Thyroid gland (tissue), 4 donors: Measurements from ENCODE around the gene SPOCK1. TPM values are rescaled to one million over a fixed set of nuclear protein-coding genes. Genes with fewer than 3 reads are reported as not detected.

Source experiments
- DNase-seq, 2 donors: peaks; one replicate each; pipeline ENCODE4 v3.0.0-alpha.2; 2019
- H3K27ac ChIP-seq, 3 donors: fragments of 200-600 bp; sonication (generic); 1 replicate in 2 of 3; 2 replicates in 1 of 3; pipeline ENCODE4 v1.5.1; 2016 to 2019; ENCODE audit warnings: mild to moderate bottlenecking in 1 of 3, moderate library complexity in 1 of 3
- H3K27me3 ChIP-seq: fragments of 200-600 bp; sonication (generic); one replicate; pipeline ENCODE4 v1.5.1; 2019
- H3K36me3 ChIP-seq, 2 donors: fragments of 200-600 bp; sonication (generic); one replicate each; pipeline ENCODE4 v1.5.1; 2016 to 2019
- H3K4me1 ChIP-seq, 2 donors: fragments of 200-600 bp; sonication (generic); one replicate each; pipeline ENCODE4 v1.5.1; 2017 to 2019
- H3K4me3 ChIP-seq, 3 donors: fragments of 200-600 bp; sonication (generic); replicated peaks in 1 of 3; 1 replicate in 2 of 3; 2 replicates in 1 of 3; pipeline ENCODE4 v1.5.1; 2016; ENCODE audit warnings: mild to moderate bottlenecking in 1 of 3
- H3K9me3 ChIP-seq: fragments of 200-600 bp; sonication (generic); one replicate; pipeline ENCODE4 v1.5.1; 2017
- CTCF ChIP-seq, 6 experiments: fragments of 200-600 bp in 3 of 6; fragments of 450-650 bp in 3 of 6; sonication (generic) in 3 of 6; IDR thresholded peaks; one replicate each; pipeline ENCODE4 v1.5.1; 2016 to 2019; ENCODE audit warnings: antibody characterized with exemption in 6 of 6, mild to moderate bottlenecking in 2 of 6, inconsistent platforms in 1 of 6, moderate library complexity in 1 of 6
- POLR2A ChIP-seq, 2 donors: fragments of 450-650 bp; IDR thresholded peaks; one replicate each; pipeline ENCODE4 v1.6.1; 2017; ENCODE audit warnings: antibody characterized with exemption in 2 of 2, mild to moderate bottlenecking in 2 of 2, moderate library complexity in 1 of 2
- WGBS, 2 donors: methylation state at CpG; one replicate each; pipeline ENCODE4 v1.1.5; 2017; 5-methylcytosine and 5-hydroxymethylcytosine counted together
- intact Hi-C: fragments of 100-400 bp; cut with DNase I; formaldehyde crosslinking; loops from one replicate; pipeline ENCODE4 v1.15.1; 2023
- total RNA-seq, 4 donors: library from RNA; depleted of rRNA; stranded (reverse); fragments of >200 nt; gene quantifications; one replicate each; pipeline ENCODE4 v1.2.3, GENCODE V29; 2016

The SPOCK1 gene
- total RNA-seq, 4 donors from 2014 or later, result 15.8 to 34.1 (median 27.5) TPM

- Histone ChIP-seq H3K9me3 (no peaks in the 10 kb centered on the region), H3K27me3 (no peaks in the 10 kb centered on the region), H3K4me3 (no peak overlapping the region), H3K27ac (no peak overlapping the region), H3K4me1 (no peaks in the 10 kb centered on the region), H3K36me3 (no peaks in the 10 kb centered on the region)
- intact Hi-C loops, result no loop called here
- 94 to 95% methylated on average over 2 of the region's 2 CpGs for WGBS, 2 donors
- no peak for DNase-seq
- no peak for TF ChIP-seq CTCF (IDR thresholded peaks at IDR 0.05)
- no peak for TF ChIP-seq POLR2A (IDR thresholded peaks at IDR 0.05)
Measured at GRCh38 chr5:137283801-137284200, 215.3 kb downstream of the SPOCK1 start.

GRCh38 chr5:137282216-137282615 is 216.9 kb downstream of the SPOCK1 start:
- no peaks in the 10 kb centered on the region for H3K4me1 ChIP-seq
- TF ChIP-seq POLR2A (IDR thresholded peaks at IDR 0.05), result no peak
- TF ChIP-seq CTCF (IDR thresholded peaks at IDR 0.05), result no peak
- no peak for DNase-seq
- no peaks in the 10 kb centered on the region for H3K27me3 ChIP-seq
- no peaks in the 10 kb centered on the region for H3K36me3 ChIP-seq
- WGBS, 2 donors, result 60 to 62% methylated on average over 5 of the region's 5 CpGs
- H3K9me3 ChIP-seq, result no peaks in the 10 kb centered on the region
- no peak overlapping the region for H3K27ac ChIP-seq
- intact Hi-C loops, result no loop called here
- H3K4me3 ChIP-seq, result no peak overlapping the region

- H3K36me3 ChIP-seq, result no peaks in the 10 kb centered on the region
- TF ChIP-seq POLR2A (IDR thresholded peaks at IDR 0.05) (no peak), CTCF (IDR thresholded peaks at IDR 0.05) (no peak)
- DNase-seq, result no peak
- no peak overlapping the region for H3K4me3 ChIP-seq
- H3K27ac ChIP-seq, result no peak overlapping the region
- H3K4me1 ChIP-seq, result no peaks in the 10 kb centered on the region
- 74 to 80% methylated on average over 1 of the region's 1 CpG for WGBS, 2 donors
- intact Hi-C loops, result no loop called here
- H3K9me3 ChIP-seq, result no peaks in the 10 kb centered on the region
- H3K27me3 ChIP-seq, result no peaks in the 10 kb centered on the region
Measured at GRCh38 chr5:137281201-137281600, 217.9 kb downstream of the SPOCK1 start.

GRCh38 chr5:137280656-137281055 is 218.5 kb downstream of the SPOCK1 start:
- Histone ChIP-seq H3K36me3 (no peaks in the 10 kb centered on the region), H3K27ac (no peak overlapping the region), H3K4me3 (no peak overlapping the region), H3K27me3 (no peaks in the 10 kb centered on the region), H3K9me3 (no peaks in the 10 kb centered on the region), H3K4me1 (no peaks in the 10 kb centered on the region)
- DNase-seq, result no peak
- intact Hi-C loops, result no loop called here
- 64% methylated on average over 3 of the region's 3 CpGs for WGBS, 2 donors
- TF ChIP-seq POLR2A (IDR thresholded peaks at IDR 0.05), result no peak
- TF ChIP-seq CTCF (IDR thresholded peaks at IDR 0.05), result no peak

GRCh38 chr5:137279521-137280231 is 219.4 kb downstream of the SPOCK1 start:
- WGBS, 2 donors, result 88 to 91% methylated on average over 6 of the region's 6 CpGs
- Histone ChIP-seq H3K4me1 (no peaks in the 10 kb centered on the region), H3K4me3 (no peak overlapping the region), H3K27ac (no peak overlapping the region), H3K27me3 (no peaks in the 10 kb centered on the region), H3K9me3 (no peaks in the 10 kb centered on the region), H3K36me3 (no peaks in the 10 kb centered on the region)
- intact Hi-C loops, result no loop called here
- no peak for TF ChIP-seq CTCF (IDR thresholded peaks at IDR 0.05)
- TF ChIP-seq POLR2A (IDR thresholded peaks at IDR 0.05), result no peak
- DNase-seq, result no peak
